Fibroblast of pulmonary artery (primary cell): ENCODE measurements around the gene LNPEP.

Source experiments
- DNase-seq: peaks from one replicate; pipeline ENCODE4 v3.0.0-alpha.2; 2010; ENCODE audit warnings: low read depth
- H3K4me3 ChIP-seq: replicated peaks from 2 replicates; pipeline ENCODE4 v1.5.1; 2011; ENCODE audit warnings: low read depth, mild to moderate bottlenecking, control low read depth, low read length, moderate library complexity
- CTCF ChIP-seq: IDR thresholded peaks from 2 replicates; pipeline ENCODE4 v1.5.1; 2011; ENCODE audit warnings: mild to moderate bottlenecking, control low read depth, low read length, inconsistent platforms; ENCODE audit errors: missing control alignments

The LNPEP gene

GRCh38 chr5:96958977-96959376, 23.1 kb downstream of the LNPEP start:
- no peak for DNase-seq
- H3K4me3 ChIP-seq: no peak overlapping the region

GRCh38 chr5:96961053-96961452, 25.2 kb downstream of the LNPEP start:
- no peak overlapping the region for H3K4me3 ChIP-seq
- peak; percentile 46 for DNase-seq
- no peak for TF ChIP-seq CTCF

More at GRCh38 chr5:96958977-96959376, 23.1 kb downstream of the LNPEP start:
- TF ChIP-seq CTCF: no peak

DNA sequence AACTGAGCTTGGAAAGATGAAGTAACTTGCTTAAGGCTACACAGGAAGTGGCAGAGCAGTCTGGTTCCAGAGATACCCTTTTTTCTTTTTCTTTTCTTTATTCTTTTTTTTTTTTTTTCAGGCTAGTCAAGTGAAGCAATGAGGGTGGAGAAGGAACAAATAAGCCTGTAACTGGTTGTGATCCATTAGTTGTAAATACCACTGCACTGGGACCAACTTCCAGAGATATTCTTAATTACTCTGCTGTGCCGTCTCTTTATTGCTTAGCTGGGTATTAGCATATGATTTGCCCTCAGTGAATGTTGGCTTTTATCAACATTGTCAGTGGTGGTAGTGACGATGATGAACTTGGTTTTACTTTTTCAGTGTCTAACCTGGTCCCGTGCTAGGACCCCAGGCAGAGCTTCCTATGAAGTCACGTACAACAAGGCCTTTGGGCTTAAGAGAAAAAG, 26.7 kb downstream of the LNPEP start:
- no peak for TF ChIP-seq CTCF
- no peak overlapping the region for H3K4me3 ChIP-seq
- peak; percentile 20 for DNase-seq

- no peak for TF ChIP-seq CTCF
- peak; percentile 66 for DNase-seq
- no peak overlapping the region for H3K4me3 ChIP-seq
These were observed 27.4 kb downstream of the LNPEP start for GRCh38 chr5:96963267-96963666.

DNA sequence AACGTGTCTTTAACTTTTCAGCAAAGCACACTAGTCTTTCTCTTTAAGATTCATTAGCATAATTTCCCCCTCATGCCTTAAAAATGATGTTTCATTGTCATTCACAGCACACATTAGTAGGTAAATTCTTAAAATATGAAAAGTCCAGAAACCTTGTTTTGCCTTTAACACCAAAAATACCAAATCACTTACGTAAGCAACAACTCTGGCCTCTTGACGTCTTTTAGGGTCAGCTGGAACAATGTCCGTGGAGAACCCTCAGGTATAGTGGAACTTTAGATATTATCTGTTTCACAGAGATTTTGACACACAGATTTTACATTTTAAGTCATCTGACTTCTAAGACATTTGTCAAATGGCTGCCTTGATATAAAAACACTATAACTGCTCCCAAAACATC, 30.9 kb downstream of the LNPEP start:
- DNase-seq: no peak
- H3K4me3 ChIP-seq: no peak overlapping the region
- no peak for TF ChIP-seq CTCF

DNA sequence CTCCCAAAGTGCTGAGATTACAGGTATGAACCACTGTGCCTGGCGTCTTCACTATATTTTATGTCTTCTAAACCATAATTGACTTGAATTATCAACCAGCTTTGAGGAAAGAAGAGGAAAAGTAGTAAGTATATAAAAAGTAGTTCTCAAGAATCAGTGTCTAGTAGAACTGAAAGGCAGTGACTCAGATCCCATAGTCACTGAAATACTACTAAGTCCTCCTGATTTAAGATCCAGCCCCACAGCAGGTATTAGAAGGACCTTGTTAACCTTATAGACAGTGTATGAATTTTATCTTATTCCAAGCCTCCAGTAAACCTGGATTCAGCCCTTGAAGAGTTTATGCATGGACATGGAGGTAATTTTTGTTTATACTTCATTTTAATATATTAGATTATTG, 31.5 kb downstream of the LNPEP start:
- DNase-seq: no peak
- no peak for TF ChIP-seq CTCF
- H3K4me3 ChIP-seq: no peak overlapping the region

DNA sequence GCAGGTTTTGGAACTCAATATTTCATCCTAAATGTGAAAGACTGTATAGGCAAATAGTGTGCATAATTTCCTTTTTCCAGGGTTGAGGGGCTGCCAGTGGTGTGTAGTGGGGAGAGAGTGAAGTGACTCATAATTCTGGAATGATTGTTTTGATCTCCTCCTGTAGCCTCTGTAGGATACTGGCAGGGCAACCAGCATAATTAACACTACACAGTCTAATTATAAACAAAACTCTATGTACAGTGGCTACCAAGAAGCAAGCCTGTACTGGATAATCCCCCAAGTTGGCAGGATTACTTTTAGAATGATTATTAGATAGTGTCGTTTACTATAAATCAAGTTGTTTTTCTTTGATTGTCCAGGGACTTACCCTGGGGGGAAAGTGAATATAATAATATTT, 32.2 kb downstream of the LNPEP start:
- DNase-seq: peak; percentile 55
- no peak for TF ChIP-seq CTCF
- H3K4me3 ChIP-seq: no peak overlapping the region
